Esophagus muscularis mucosa (tissue), 4 donors: ENCODE results near the gene OAF. TPM values are rescaled to one million over a fixed set of nuclear protein-coding genes. Genes with fewer than 3 reads are reported as not detected.

ENCODE experiments used
- DNase-seq: peaks from one replicate; pipeline ENCODE4 v3.0.0-alpha.2; 2017; ENCODE audit errors: extremely low spot score
- H3K27ac ChIP-seq, 4 donors: fragments of 200-600 bp; sonication (generic); replicated peaks in 1 of 4; 1 replicate in 3 of 4; 2 replicates in 1 of 4; pipeline ENCODE4 v1.5.1; 2016 to 2019; ENCODE audit warnings: mild to moderate bottlenecking in 1 of 4
- H3K27me3 ChIP-seq, 4 donors: fragments of 200-600 bp; sonication (generic); one replicate each; pipeline versions ENCODE4 v1.5.1 to v1.6.0; 2016 to 2019
- H3K36me3 ChIP-seq, 4 donors: fragments of 200-600 bp; sonication (generic); one replicate each; pipeline ENCODE4 v1.5.1; 2016 to 2019
- H3K4me1 ChIP-seq, 4 donors: fragments of 200-600 bp; sonication (generic); one replicate each; pipeline ENCODE4 v1.5.1; 2016 to 2019
- H3K4me3 ChIP-seq, 4 donors: fragments of 200-600 bp; sonication (generic); 1 replicate in 2 of 4; 2 replicates in 2 of 4; pipeline ENCODE4 v1.5.1; 2016 to 2019; ENCODE audit warnings: mild to moderate bottlenecking in 4 of 4, moderate library complexity in 1 of 4
- H3K9me3 ChIP-seq, 4 donors: fragments of 200-600 bp; sonication (generic); 1 replicate in 3 of 4; 2 replicates in 1 of 4; pipeline ENCODE4 v1.5.1; 2016 to 2019
- EP300 ChIP-seq: sonication (generic); formaldehyde crosslinking; IDR thresholded peaks from one replicate; pipeline ENCODE4 v1.6.1; 2017; ENCODE audit warnings: antibody characterized with exemption
- POLR2A ChIP-seq: fragments of 450-650 bp; IDR thresholded peaks from one replicate; pipeline ENCODE4 v1.6.1; 2017; ENCODE audit warnings: antibody characterized with exemption, moderate library complexity, mild to moderate bottlenecking, low read depth
- POLR2AphosphoS5 ChIP-seq, 2 donors: sonication (generic); formaldehyde crosslinking; IDR thresholded peaks; one replicate each; pipeline ENCODE4 v1.6.1; 2017; ENCODE audit warnings: antibody characterized with exemption in 2 of 2
- WGBS: methylation state at CpG from one replicate; pipeline ENCODE4 v1.1.5; 2018; 5-methylcytosine and 5-hydroxymethylcytosine counted together
- intact Hi-C: fragments of 100-400 bp; cut with DNase I; formaldehyde crosslinking; loops from one replicate; pipeline ENCODE4 v1.15.1; 2023
- total RNA-seq, 4 donors: library from RNA; depleted of rRNA; stranded (reverse); fragments of >200 nt; gene quantifications; one replicate each; pipeline versions ENCODE4 v1.1.0 to v1.2.1, GENCODE V29; 2016
- TF ChIP-seq, protein P1 (sequence below), 3 experiments: fragments of 200-600 bp in 2 of 3; fragments of 450-650 bp in 1 of 3; sonication (generic) in 2 of 3; IDR thresholded peaks; one replicate each; pipeline ENCODE4 v1.5.1; 2017 to 2019; ENCODE audit warnings: antibody characterized with exemption in 3 of 3, mild to moderate bottlenecking in 2 of 3, moderate library complexity in 1 of 3

The OAF gene
- total RNA-seq, 4 donors from 2014 or later, result 30.7 to 66.1 (median 58.1) TPM

GRCh38 chr11:120258661-120259060 is 47.8 kb downstream of the OAF start:
- 65% methylated on average over 3 of the region's 3 CpGs for WGBS
- no peaks in the 10 kb centered on the region for H3K9me3 ChIP-seq
- H3K4me1 ChIP-seq, result no peaks in the 10 kb centered on the region
- DNase-seq, result no peak
- TF ChIP-seq EP300 (no peak), POLR2AphosphoS5 (IDR thresholded peaks at IDR 0.05) (no peak), POLR2A (no peak)
- TF ChIP-seq, protein P1, sequence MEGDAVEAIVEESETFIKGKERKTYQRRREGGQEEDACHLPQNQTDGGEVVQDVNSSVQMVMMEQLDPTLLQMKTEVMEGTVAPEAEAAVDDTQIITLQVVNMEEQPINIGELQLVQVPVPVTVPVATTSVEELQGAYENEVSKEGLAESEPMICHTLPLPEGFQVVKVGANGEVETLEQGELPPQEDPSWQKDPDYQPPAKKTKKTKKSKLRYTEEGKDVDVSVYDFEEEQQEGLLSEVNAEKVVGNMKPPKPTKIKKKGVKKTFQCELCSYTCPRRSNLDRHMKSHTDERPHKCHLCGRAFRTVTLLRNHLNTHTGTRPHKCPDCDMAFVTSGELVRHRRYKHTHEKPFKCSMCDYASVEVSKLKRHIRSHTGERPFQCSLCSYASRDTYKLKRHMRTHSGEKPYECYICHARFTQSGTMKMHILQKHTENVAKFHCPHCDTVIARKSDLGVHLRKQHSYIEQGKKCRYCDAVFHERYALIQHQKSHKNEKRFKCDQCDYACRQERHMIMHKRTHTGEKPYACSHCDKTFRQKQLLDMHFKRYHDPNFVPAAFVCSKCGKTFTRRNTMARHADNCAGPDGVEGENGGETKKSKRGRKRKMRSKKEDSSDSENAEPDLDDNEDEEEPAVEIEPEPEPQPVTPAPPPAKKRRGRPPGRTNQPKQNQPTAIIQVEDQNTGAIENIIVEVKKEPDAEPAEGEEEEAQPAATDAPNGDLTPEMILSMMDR (IDR thresholded peaks at IDR 0.05), result no peak
- intact Hi-C loops, result no loop called here
- H3K27me3 ChIP-seq, result peaks cover 0 to 65% (median 10%) of the 10 kb centered on the region in 4 donors
- no peaks in the 10 kb centered on the region for H3K36me3 ChIP-seq
- H3K27ac ChIP-seq, result no peak overlapping the region
- no peak overlapping the region for H3K4me3 ChIP-seq

- Histone ChIP-seq H3K9me3 (no peaks in the 10 kb centered on the region), H3K4me3 (no peak overlapping the region), H3K4me1 (no peaks in the 10 kb centered on the region), H3K27me3 (peaks cover 0 to 59% (median 7%) of the 10 kb centered on the region in 4 donors), H3K36me3 (no peaks in the 10 kb centered on the region), H3K27ac (no peak overlapping the region)
- intact Hi-C loops, result no loop called here
- DNase-seq, result no peak
- WGBS, result 83% methylated on average over 3 of the region's 3 CpGs
- TF ChIP-seq POLR2AphosphoS5 (IDR thresholded peaks at IDR 0.05) (no peak), EP300 (no peak), POLR2A (no peak)
- TF ChIP-seq, protein P1 (IDR thresholded peaks at IDR 0.05), result no peak
Observed at GRCh38 chr11:120259241-120259640, 48.4 kb downstream of the OAF start.

- H3K4me1 ChIP-seq, result no peaks in the 10 kb centered on the region
- H3K4me3 ChIP-seq, result no peak overlapping the region
- intact Hi-C loops, result no loop called here
- H3K9me3 ChIP-seq, result no peaks in the 10 kb centered on the region
- WGBS, result 82% methylated on average over 7 of the region's 7 CpGs
- DNase-seq, result no peak
- TF ChIP-seq EP300 (no peak), POLR2AphosphoS5 (IDR thresholded peaks at IDR 0.05) (no peak), POLR2A (no peak)
- TF ChIP-seq, protein P1 (IDR thresholded peaks at IDR 0.05), result no peak
- H3K27ac ChIP-seq, result no peak overlapping the region
- peaks cover 0 to 51% (median 3%) of the 10 kb centered on the region in 4 donors for H3K27me3 ChIP-seq
- H3K36me3 ChIP-seq, result no peaks in the 10 kb centered on the region
Observed at GRCh38 chr11:120259988-120260565, 49.2 kb downstream of the OAF start.

DNA sequence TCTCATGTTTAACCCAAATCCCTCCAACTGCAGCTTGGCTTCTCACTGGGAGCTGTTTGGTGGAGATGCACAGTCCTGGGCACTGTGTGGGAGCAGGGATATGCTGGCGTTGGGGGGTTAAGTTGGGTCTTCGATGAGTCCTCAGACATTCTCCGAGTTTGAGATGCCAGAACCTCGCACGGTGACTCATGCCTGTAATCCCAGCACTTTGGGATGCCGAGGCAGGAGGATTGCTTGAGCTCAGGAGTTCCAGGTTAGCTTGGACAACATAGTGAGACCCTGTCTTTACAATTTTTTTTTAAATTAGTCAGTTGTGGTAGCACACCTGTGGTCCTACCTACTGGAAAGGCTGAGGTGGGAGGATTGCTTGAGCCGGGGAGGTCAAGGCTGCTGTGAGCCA is 49.8 kb downstream of the OAF start:
- 93% methylated on average over 7 of the region's 7 CpGs for WGBS
- Histone ChIP-seq H3K4me1 (no peaks in the 10 kb centered on the region), H3K27ac (no peak overlapping the region), H3K4me3 (no peak overlapping the region), H3K9me3 (no peaks in the 10 kb centered on the region), H3K36me3 (no peaks in the 10 kb centered on the region), H3K27me3 (peaks cover 0 to 45% (median 2%) of the 10 kb centered on the region in 4 donors)
- intact Hi-C loops, result no loop called here
- DNase-seq, result no peak
- TF ChIP-seq POLR2A (no peak), EP300 (no peak)

DNA sequence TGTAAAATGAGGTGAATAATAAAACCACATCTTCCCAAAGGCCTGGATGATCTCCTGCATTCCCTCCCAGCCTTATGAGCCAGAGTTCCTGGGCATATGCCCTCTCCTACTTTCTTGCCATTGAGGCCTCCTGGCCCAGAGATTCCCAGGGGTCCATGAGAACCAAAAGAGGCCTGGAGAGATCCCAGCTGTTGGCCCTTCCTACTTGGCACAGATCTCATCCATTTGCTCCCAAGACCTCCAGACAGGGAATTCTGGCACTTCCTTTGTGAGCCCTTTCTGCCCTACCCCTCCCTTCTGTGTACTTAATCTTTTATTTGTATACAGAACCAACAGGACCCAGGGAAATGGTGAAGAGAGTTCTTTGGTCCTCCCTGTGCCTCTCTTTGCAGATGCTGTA is 50.5 kb downstream of the OAF start:
- TF ChIP-seq POLR2AphosphoS5 (IDR thresholded peaks at IDR 0.05) (no peak), POLR2A (no peak), EP300 (no peak)
- TF ChIP-seq, protein P1 (IDR thresholded peaks at IDR 0.05), result no peak
- H3K9me3 ChIP-seq, result no peaks in the 10 kb centered on the region
- H3K4me3 ChIP-seq, result no peak overlapping the region
- peaks cover 0 to 47% (median 2%) of the 10 kb centered on the region in 4 donors for H3K27me3 ChIP-seq
- H3K4me1 ChIP-seq, result no peaks in the 10 kb centered on the region
- H3K27ac ChIP-seq, result no peak overlapping the region
- intact Hi-C loops, result no loop called here
- no peak for DNase-seq
- no peaks in the 10 kb centered on the region for H3K36me3 ChIP-seq
